SK-N-SH treated with all-trans-retinoic acid at 6 μM for 48 hours (cell line): ENCODE measurements around the gene YIPF7.

Experiments used
- ATAC-seq: fragments of 200-7000 bp; cut with Tn5 transposase; 3 replicates; pipeline ENCODE4 v1.9.1; 2020; ENCODE audit warnings: mild to moderate bottlenecking, moderate library complexity
- ARNTL ChIP-seq: fragments of 450-650 bp; formaldehyde crosslinking; IDR thresholded peaks from 2 replicates; pipeline ENCODE4 v1.5.0; 2020; ENCODE audit warnings: low read depth, mild to moderate bottlenecking, moderate library complexity, borderline replicate concordance
- BACH2 ChIP-seq: fragments of 250-450 bp; sonication (Bioruptor Pico); IDR thresholded peaks from 2 replicates; pipeline ENCODE4 v1.9.0; 2021; ENCODE audit warnings: mild to moderate bottlenecking, borderline replicate concordance
- CREB5 ChIP-seq: fragments of 250-450 bp; sonication (Bioruptor Pico); IDR thresholded peaks from 2 replicates; pipeline ENCODE4 v1.5.1; 2020; ENCODE audit warnings: low read depth, mild to moderate bottlenecking, moderate library complexity
- CSDC2 ChIP-seq: fragments of 250-450 bp; sonication (Bioruptor Pico); IDR thresholded peaks from 2 replicates; pipeline ENCODE4 v1.5.0; 2020; ENCODE audit warnings: mild to moderate bottlenecking, moderate library complexity
- ESRRG ChIP-seq: fragments of 250-450 bp; sonication (Bioruptor Pico); IDR thresholded peaks from 2 replicates; pipeline ENCODE4 v1.6.1; 2021; ENCODE audit warnings: mild to moderate bottlenecking
- GLIS3 ChIP-seq: fragments of 250-450 bp; sonication (Bioruptor Pico); IDR thresholded peaks from 2 replicates; pipeline ENCODE4 v1.5.0; 2020; ENCODE audit warnings: mild to moderate bottlenecking, moderate library complexity
- ISL1 ChIP-seq: fragments of 250-450 bp; sonication (Bioruptor Pico); IDR thresholded peaks from 2 replicates; pipeline ENCODE4 v2.1.2; 2022; ENCODE audit warnings: mild to moderate bottlenecking, moderate library complexity
- OSR1 ChIP-seq: fragments of 250-450 bp; sonication (Bioruptor Pico); IDR thresholded peaks from 2 replicates; pipeline ENCODE4 v1.8.0; 2022; ENCODE audit warnings: moderate library complexity, mild to moderate bottlenecking, inconsistent platforms
- PPARA ChIP-seq: fragments of 250-450 bp; sonication (Bioruptor Pico); IDR thresholded peaks from 2 replicates; pipeline ENCODE4 v1.5.0; 2020; ENCODE audit warnings: mild to moderate bottlenecking, borderline replicate concordance
- RARB ChIP-seq: fragments of 250-450 bp; sonication (Bioruptor Pico); IDR thresholded peaks from 2 replicates; pipeline ENCODE4 v1.8.0; 2021; ENCODE audit warnings: mild to moderate bottlenecking, moderate library complexity
- SNAI2 ChIP-seq: fragments of 250-450 bp; sonication (Bioruptor Pico); IDR thresholded peaks from 2 replicates; pipeline ENCODE4 v1.5.0; 2020; ENCODE audit warnings: mild to moderate bottlenecking, moderate library complexity
- TCF4 ChIP-seq: fragments of 250-450 bp; sonication (Bioruptor Pico); IDR thresholded peaks from 2 replicates; pipeline ENCODE4 v1.8.0; 2021; ENCODE audit warnings: mild to moderate bottlenecking, moderate library complexity, borderline replicate concordance
- TOX ChIP-seq: fragments of 250-450 bp; sonication (Bioruptor Pico); IDR thresholded peaks from 2 replicates; pipeline ENCODE4 v1.8.0; 2021; ENCODE audit warnings: mild to moderate bottlenecking, moderate library complexity, borderline replicate concordance
- ZC3H10 ChIP-seq: fragments of 250-450 bp; sonication (Bioruptor Pico); IDR thresholded peaks from 2 replicates; pipeline ENCODE4 v1.5.1; 2021; ENCODE audit warnings: mild to moderate bottlenecking, moderate library complexity
- ZFP3 ChIP-seq: fragments of 250-450 bp; sonication (Bioruptor Pico); IDR thresholded peaks from 2 replicates; pipeline ENCODE4 v1.5.0; 2020; ENCODE audit warnings: mild to moderate bottlenecking, moderate library complexity
- ZFP30 ChIP-seq: fragments of 450-650 bp; formaldehyde crosslinking; IDR thresholded peaks from 2 replicates; pipeline ENCODE4 v1.5.0; 2022; ENCODE audit warnings: mild to moderate bottlenecking, moderate library complexity
- ZNF565 ChIP-seq: fragments of 450-650 bp; formaldehyde crosslinking; conservative IDR thresholded peaks from 2 replicates; pipeline ENCODE4 v1.5.0; 2020; ENCODE audit warnings: low read depth, mild to moderate bottlenecking, moderate library complexity
- ZNF70 ChIP-seq: fragments of 450-650 bp; formaldehyde crosslinking; IDR thresholded peaks from 2 replicates; pipeline ENCODE4 v1.5.0; 2020; ENCODE audit warnings: mild to moderate bottlenecking, moderate library complexity
- ZNF8 ChIP-seq: fragments of 450-650 bp; formaldehyde crosslinking; IDR thresholded peaks from 2 replicates; pipeline ENCODE4 v1.5.0; 2020; ENCODE audit warnings: mild to moderate bottlenecking, moderate library complexity
- TF ChIP-seq, protein P1 (sequence below): fragments of 250-450 bp; sonication (Bioruptor Pico); IDR thresholded peaks from 2 replicates; pipeline ENCODE4 v1.5.1; 2021; ENCODE audit warnings: mild to moderate bottlenecking, moderate library complexity
- TF ChIP-seq, protein P2 (sequence below): fragments of 250-450 bp; sonication (Bioruptor Pico); IDR thresholded peaks from 2 replicates; pipeline ENCODE4 v1.8.0; 2021; ENCODE audit warnings: low read depth, mild to moderate bottlenecking, moderate library complexity, borderline replicate concordance
- TF ChIP-seq, protein P3 (sequence below): fragments of 250-450 bp; sonication (Bioruptor Pico); IDR thresholded peaks from 2 replicates; pipeline ENCODE4 v1.5.0; 2020; ENCODE audit warnings: mild to moderate bottlenecking, moderate library complexity

YIPF7 gene

DNA sequence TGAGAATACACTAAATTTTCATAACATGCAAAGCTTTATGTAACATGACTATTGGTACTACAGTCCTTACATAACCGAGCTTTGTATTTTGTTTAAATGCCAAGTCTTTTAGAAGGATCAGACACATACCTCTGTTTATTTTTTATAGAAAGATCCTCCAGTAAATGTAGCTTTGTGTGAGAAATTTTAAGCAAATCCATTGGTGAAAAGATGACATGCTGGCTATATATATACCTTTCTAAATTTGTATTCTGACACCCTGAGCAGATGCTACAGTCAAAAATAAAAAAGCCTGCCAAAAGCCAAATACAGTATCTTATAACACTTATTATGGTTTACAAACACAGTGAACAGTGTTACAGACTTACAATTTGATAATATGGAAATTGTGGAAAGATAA, at the start of gene YIPF7:
TSS of gene YIPF7 (minus strand) at position 201 of the 400 bp plus-strand sequence. CDS start 1,525 bp downstream, outside the sequence.
- ATAC-seq, result no peak
- TF ChIP-seq GLIS3 (CRISPR knock-in tag) (no peak), CREB5 (no peak), ZFP30 (CRISPR knock-in tag) (no peak), ZC3H10 (CRISPR knock-in tag) (no peak), TCF4 (CRISPR knock-in tag) (no peak), TOX (no peak), ZNF8 (CRISPR knock-in tag) (no peak), OSR1 (CRISPR knock-in tag) (no peak), ZNF70 (no peak), BACH2 (CRISPR knock-in tag) (no peak), ISL1 (CRISPR knock-in tag) (no peak), ESRRG (CRISPR knock-in tag) (no peak), ZFP3 (CRISPR knock-in tag) (no peak), CSDC2 (CRISPR knock-in tag) (no peak), SNAI2 (no peak)
- TF ChIP-seq, protein P1, sequence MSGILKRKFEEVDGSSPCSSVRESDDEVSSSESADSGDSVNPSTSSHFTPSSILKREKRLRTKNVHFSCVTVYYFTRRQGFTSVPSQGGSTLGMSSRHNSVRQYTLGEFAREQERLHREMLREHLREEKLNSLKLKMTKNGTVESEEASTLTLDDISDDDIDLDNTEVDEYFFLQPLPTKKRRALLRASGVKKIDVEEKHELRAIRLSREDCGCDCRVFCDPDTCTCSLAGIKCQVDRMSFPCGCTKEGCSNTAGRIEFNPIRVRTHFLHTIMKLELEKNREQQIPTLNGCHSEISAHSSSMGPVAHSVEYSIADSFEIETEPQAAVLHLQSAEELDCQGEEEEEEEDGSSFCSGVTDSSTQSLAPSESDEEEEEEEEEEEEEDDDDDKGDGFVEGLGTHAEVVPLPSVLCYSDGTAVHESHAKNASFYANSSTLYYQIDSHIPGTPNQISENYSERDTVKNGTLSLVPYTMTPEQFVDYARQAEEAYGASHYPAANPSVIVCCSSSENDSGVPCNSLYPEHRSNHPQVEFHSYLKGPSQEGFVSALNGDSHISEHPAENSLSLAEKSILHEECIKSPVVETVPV, result no peak
- TF ChIP-seq, protein P2, sequence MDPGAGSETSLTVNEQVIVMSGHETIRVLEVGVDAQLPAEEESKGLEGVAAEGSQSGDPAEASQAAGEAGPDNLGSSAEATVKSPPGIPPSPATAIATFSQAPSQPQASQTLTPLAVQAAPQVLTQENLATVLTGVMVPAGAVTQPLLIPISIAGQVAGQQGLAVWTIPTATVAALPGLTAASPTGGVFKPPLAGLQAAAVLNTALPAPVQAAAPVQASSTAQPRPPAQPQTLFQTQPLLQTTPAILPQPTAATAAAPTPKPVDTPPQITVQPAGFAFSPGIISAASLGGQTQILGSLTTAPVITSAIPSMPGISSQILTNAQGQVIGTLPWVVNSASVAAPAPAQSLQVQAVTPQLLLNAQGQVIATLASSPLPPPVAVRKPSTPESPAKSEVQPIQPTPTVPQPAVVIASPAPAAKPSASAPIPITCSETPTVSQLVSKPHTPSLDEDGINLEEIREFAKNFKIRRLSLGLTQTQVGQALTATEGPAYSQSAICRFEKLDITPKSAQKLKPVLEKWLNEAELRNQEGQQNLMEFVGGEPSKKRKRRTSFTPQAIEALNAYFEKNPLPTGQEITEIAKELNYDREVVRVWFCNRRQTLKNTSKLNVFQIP (CRISPR knock-in tag), result no peak

DNA sequence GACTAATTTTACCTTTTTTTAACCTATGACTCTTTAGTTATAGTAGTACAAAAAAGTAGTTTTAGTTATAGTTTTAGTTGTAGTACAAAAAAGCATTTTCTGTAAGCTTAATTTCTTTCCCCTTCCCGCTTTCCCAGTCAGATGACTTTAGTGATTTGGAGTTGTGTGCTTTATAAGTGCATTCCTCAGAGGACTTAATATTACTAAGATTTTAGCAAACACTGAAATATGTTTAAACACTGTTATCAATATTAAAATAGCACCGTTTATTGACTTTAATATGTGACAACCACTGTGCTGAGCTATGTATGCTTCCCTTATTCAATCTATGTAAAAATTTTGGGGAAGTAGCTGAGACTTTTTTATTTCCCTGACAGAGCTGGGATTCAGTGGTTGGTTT, 49.6 kb upstream of the YIPF7 start:
- no peak for ATAC-seq

GRCh38 chr4:44700427-44700826, 49.0 kb upstream of the YIPF7 start:
- TF ChIP-seq TOX (no peak), ZNF8 (CRISPR knock-in tag) (no peak), RARB (CRISPR knock-in tag) (no peak), BACH2 (CRISPR knock-in tag) (no peak), OSR1 (CRISPR knock-in tag) (no peak)
- no peak for ATAC-seq

More for the DNA sequence above, 49.6 kb upstream of the YIPF7 start:
- TF ChIP-seq TCF4 (CRISPR knock-in tag) (no peak), ZC3H10 (CRISPR knock-in tag) (no peak), TOX (no peak), ESRRG (CRISPR knock-in tag) (no peak), ZNF8 (CRISPR knock-in tag) (no peak), PPARA (CRISPR knock-in tag) (no peak), ARNTL (CRISPR knock-in tag) (no peak), CSDC2 (CRISPR knock-in tag) (no peak), OSR1 (CRISPR knock-in tag) (no peak), SNAI2 (no peak), GLIS3 (CRISPR knock-in tag) (no peak), ZFP3 (CRISPR knock-in tag) (no peak), ZNF70 (no peak), ZNF565 (CRISPR knock-in tag) (no peak), CREB5 (no peak), BACH2 (CRISPR knock-in tag) (no peak), RARB (CRISPR knock-in tag) (no peak)
- TF ChIP-seq, protein P2 (CRISPR knock-in tag), result no peak
- TF ChIP-seq, all 23 proteins: peak for 0

GRCh38 chr4:44684648-44685047, 33.2 kb upstream of the YIPF7 start:
- ATAC-seq, result no peak
- TF ChIP-seq, protein P3, sequence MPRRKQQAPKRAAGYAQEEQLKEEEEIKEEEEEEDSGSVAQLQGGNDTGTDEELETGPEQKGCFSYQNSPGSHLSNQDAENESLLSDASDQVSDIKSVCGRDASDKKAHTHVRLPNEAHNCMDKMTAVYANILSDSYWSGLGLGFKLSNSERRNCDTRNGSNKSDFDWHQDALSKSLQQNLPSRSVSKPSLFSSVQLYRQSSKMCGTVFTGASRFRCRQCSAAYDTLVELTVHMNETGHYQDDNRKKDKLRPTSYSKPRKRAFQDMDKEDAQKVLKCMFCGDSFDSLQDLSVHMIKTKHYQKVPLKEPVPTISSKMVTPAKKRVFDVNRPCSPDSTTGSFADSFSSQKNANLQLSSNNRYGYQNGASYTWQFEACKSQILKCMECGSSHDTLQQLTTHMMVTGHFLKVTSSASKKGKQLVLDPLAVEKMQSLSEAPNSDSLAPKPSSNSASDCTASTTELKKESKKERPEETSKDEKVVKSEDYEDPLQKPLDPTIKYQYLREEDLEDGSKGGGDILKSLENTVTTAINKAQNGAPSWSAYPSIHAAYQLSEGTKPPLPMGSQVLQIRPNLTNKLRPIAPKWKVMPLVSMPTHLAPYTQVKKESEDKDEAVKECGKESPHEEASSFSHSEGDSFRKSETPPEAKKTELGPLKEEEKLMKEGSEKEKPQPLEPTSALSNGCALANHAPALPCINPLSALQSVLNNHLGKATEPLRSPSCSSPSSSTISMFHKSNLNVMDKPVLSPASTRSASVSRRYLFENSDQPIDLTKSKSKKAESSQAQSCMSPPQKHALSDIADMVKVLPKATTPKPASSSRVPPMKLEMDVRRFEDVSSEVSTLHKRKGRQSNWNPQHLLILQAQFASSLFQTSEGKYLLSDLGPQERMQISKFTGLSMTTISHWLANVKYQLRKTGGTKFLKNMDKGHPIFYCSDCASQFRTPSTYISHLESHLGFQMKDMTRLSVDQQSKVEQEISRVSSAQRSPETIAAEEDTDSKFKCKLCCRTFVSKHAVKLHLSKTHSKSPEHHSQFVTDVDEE, result no peak
- TF ChIP-seq TCF4 (CRISPR knock-in tag), result peak; percentile 22; the same call in 1 of the 2 replicates
